ENCODE data around the gene S100Z.

The S100Z gene

DNA sequence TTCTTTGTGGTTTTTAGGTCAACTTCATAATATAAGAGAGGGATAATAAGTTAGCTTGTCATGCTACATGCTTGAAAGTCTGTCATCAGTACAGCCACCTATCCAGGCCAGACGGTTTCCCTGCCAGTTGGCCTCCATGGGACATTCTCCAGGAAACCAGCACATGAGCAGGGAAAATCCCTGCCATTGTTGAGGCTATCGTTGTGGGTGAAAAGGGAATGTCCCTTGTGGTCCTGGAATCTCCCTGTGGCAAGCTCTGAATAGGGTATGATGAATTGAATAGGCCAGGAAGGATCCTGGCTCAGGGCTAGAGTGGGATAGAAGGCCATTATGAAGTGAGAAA lies 18.7 kb upstream of the S100Z start:
- H3K4me1 ChIP-seq (ENCODE audit: insufficient read depth, insufficient read length): no peaks in the 10 kb centered on the region
- DNase-seq (ENCODE audit: low read depth, low spot score): no peak
- H3K27me3 ChIP-seq (ENCODE audit: insufficient read depth, insufficient read length): no peaks in the 10 kb centered on the region
- no peak overlapping the region for H3K4me3 ChIP-seq (ENCODE audit: insufficient read length, low read depth)
- peaks cover 21% of the 10 kb centered on the region for H3K36me3 ChIP-seq (ENCODE audit: insufficient read depth, insufficient read length, low read length)
- TF ChIP-seq YY1 (IDR thresholded peaks at IDR 0.05; ENCODE audit: insufficient read depth, insufficient read length) (no peak), ZNF274 (IDR thresholded peaks at IDR 0.05; ENCODE audit: low read depth, low read length) (no peak), SUZ12 (IDR thresholded peaks at IDR 0.05; ENCODE audit: extremely low read depth, insufficient read depth, insufficient read length) (no peak)
- no peak overlapping the region for H3K9ac ChIP-seq (ENCODE audit: insufficient read length, low read depth)
- H3K9me3 ChIP-seq (ENCODE audit: insufficient read depth, low read length): no peaks in the 10 kb centered on the region

DNA sequence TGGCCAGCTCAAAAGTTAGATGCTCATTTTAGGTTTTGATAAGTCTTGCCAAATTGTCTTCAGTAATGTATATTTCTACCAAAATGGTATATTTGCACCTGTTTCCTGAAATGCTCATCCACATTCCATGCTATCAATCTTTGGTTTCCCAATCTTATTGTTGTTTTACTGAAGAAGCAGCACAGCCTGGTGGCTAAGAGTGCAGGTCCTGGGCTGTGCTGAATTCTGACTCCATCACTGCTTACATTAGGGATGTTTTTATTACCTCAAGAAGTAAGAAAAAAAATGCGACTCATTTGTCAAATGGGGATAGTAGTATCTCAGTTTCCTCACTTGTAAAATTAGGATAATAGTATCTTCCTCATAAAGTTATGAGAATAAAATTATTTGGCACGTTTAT lies 13.6 kb upstream of the S100Z start:
- Histone ChIP-seq H3K27me3 (ENCODE audit: insufficient read depth, insufficient read length) (no peaks in the 10 kb centered on the region), H3K4me3 (ENCODE audit: insufficient read length, low read depth) (no peak overlapping the region), H3K36me3 (ENCODE audit: insufficient read depth, insufficient read length, low read length) (peaks cover 23% of the 10 kb centered on the region), H3K4me1 (ENCODE audit: insufficient read depth, insufficient read length) (no peaks in the 10 kb centered on the region), H3K9ac (ENCODE audit: insufficient read length, low read depth) (no peak overlapping the region), H3K9me3 (ENCODE audit: insufficient read depth, low read length) (no peaks in the 10 kb centered on the region)
- DNase-seq (ENCODE audit: low read depth, low spot score): no peak
- no peak for TF ChIP-seq SUZ12 (IDR thresholded peaks at IDR 0.05; ENCODE audit: extremely low read depth, insufficient read depth, insufficient read length)
- TF ChIP-seq ZNF274 (IDR thresholded peaks at IDR 0.05; ENCODE audit: low read depth, low read length): no peak
- no peak for TF ChIP-seq YY1 (IDR thresholded peaks at IDR 0.05; ENCODE audit: insufficient read depth, insufficient read length)

GRCh38 chr5:76836585-76836984 lies 13.2 kb upstream of the S100Z start:
- no peak overlapping the region for H3K4me3 ChIP-seq (ENCODE audit: insufficient read length, low read depth)
- no peak overlapping the region for H3K9ac ChIP-seq (ENCODE audit: insufficient read length, low read depth)
- peaks cover 23% of the 10 kb centered on the region for H3K36me3 ChIP-seq (ENCODE audit: insufficient read depth, insufficient read length, low read length)
- H3K4me1 ChIP-seq (ENCODE audit: insufficient read depth, insufficient read length): no peaks in the 10 kb centered on the region
- DNase-seq (ENCODE audit: low read depth, low spot score): no peak
- no peaks in the 10 kb centered on the region for H3K27me3 ChIP-seq (ENCODE audit: insufficient read depth, insufficient read length)
- TF ChIP-seq ZNF274 (IDR thresholded peaks at IDR 0.05; ENCODE audit: low read depth, low read length) (no peak), YY1 (IDR thresholded peaks at IDR 0.05; ENCODE audit: insufficient read depth, insufficient read length) (no peak), SUZ12 (IDR thresholded peaks at IDR 0.05; ENCODE audit: extremely low read depth, insufficient read depth, insufficient read length) (no peak)
- H3K9me3 ChIP-seq (ENCODE audit: insufficient read depth, low read length): no peaks in the 10 kb centered on the region

- H3K9me3 ChIP-seq (ENCODE audit: insufficient read depth, low read length): no peaks in the 10 kb centered on the region
- no peak overlapping the region for H3K9ac ChIP-seq (ENCODE audit: insufficient read length, low read depth)
- no peaks in the 10 kb centered on the region for H3K4me1 ChIP-seq (ENCODE audit: insufficient read depth, insufficient read length)
- no peaks in the 10 kb centered on the region for H3K27me3 ChIP-seq (ENCODE audit: insufficient read depth, insufficient read length)
- no peak overlapping the region for H3K4me3 ChIP-seq (ENCODE audit: insufficient read length, low read depth)
- TF ChIP-seq YY1 (IDR thresholded peaks at IDR 0.05; ENCODE audit: insufficient read depth, insufficient read length): no peak
- TF ChIP-seq ZNF274 (IDR thresholded peaks at IDR 0.05; ENCODE audit: low read depth, low read length): no peak
- TF ChIP-seq SUZ12 (IDR thresholded peaks at IDR 0.05; ENCODE audit: extremely low read depth, insufficient read depth, insufficient read length): no peak
- H3K36me3 ChIP-seq (ENCODE audit: insufficient read depth, insufficient read length, low read length): peaks cover 11% of the 10 kb centered on the region
- no peak for DNase-seq (ENCODE audit: low read depth, low spot score)
Observed at GRCh38 chr5:76838481-76839261, 11.1 kb upstream of the S100Z start.

DNA sequence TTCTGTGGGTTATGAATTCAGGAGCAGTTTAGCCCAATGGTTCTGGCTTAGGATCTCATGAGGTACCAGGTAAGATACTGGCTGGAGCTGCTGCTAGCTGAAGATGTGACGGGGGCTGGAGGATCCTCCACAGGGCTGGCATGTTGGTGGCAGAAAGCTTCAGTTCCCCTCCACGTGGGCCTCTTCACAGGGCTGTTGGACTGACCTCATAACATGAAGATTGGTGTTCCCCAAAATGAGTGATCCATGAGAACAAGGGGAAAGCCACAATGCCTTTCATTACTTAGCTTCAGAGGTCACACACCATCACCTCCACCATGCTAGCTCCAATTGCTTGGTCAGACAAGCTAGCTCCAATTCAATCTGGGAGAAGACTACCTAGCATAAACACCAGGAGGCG lies 8.5 kb upstream of the S100Z start:
- Histone ChIP-seq H3K27me3 (ENCODE audit: insufficient read depth, insufficient read length) (no peaks in the 10 kb centered on the region), H3K9ac (ENCODE audit: insufficient read length, low read depth) (no peak overlapping the region), H3K36me3 (ENCODE audit: insufficient read depth, insufficient read length, low read length) (peaks cover 2% of the 10 kb centered on the region), H3K9me3 (ENCODE audit: insufficient read depth, low read length) (peaks cover 7% of the 10 kb centered on the region; the same call in 1 of the 2 replicates), H3K4me3 (ENCODE audit: insufficient read length, low read depth) (no peak overlapping the region), H3K4me1 (ENCODE audit: insufficient read depth, insufficient read length) (no peaks in the 10 kb centered on the region)
- DNase-seq (ENCODE audit: low read depth, low spot score): no peak
- TF ChIP-seq YY1 (IDR thresholded peaks at IDR 0.05; ENCODE audit: insufficient read depth, insufficient read length) (no peak), SUZ12 (IDR thresholded peaks at IDR 0.05; ENCODE audit: extremely low read depth, insufficient read depth, insufficient read length) (no peak), ZNF274 (IDR thresholded peaks at IDR 0.05; ENCODE audit: low read depth, low read length) (no peak)

- no peak for DNase-seq (ENCODE audit: low read depth, low spot score)
- Histone ChIP-seq H3K27me3 (ENCODE audit: insufficient read depth, insufficient read length) (no peaks in the 10 kb centered on the region), H3K4me1 (ENCODE audit: insufficient read depth, insufficient read length) (no peaks in the 10 kb centered on the region), H3K36me3 (ENCODE audit: insufficient read depth, insufficient read length, low read length) (no peaks in the 10 kb centered on the region), H3K9me3 (ENCODE audit: insufficient read depth, low read length) (peaks cover 7% of the 10 kb centered on the region; the same call in 1 of the 2 replicates), H3K4me3 (ENCODE audit: insufficient read length, low read depth) (no peak overlapping the region), H3K9ac (ENCODE audit: insufficient read length, low read depth) (no peak overlapping the region)
- TF ChIP-seq SUZ12 (IDR thresholded peaks at IDR 0.05; ENCODE audit: extremely low read depth, insufficient read depth, insufficient read length) (no peak), YY1 (IDR thresholded peaks at IDR 0.05; ENCODE audit: insufficient read depth, insufficient read length) (no peak), ZNF274 (IDR thresholded peaks at IDR 0.05; ENCODE audit: low read depth, low read length) (no peak)
Observed at GRCh38 chr5:76845890-76846289, 3.9 kb upstream of the S100Z start.

DNA sequence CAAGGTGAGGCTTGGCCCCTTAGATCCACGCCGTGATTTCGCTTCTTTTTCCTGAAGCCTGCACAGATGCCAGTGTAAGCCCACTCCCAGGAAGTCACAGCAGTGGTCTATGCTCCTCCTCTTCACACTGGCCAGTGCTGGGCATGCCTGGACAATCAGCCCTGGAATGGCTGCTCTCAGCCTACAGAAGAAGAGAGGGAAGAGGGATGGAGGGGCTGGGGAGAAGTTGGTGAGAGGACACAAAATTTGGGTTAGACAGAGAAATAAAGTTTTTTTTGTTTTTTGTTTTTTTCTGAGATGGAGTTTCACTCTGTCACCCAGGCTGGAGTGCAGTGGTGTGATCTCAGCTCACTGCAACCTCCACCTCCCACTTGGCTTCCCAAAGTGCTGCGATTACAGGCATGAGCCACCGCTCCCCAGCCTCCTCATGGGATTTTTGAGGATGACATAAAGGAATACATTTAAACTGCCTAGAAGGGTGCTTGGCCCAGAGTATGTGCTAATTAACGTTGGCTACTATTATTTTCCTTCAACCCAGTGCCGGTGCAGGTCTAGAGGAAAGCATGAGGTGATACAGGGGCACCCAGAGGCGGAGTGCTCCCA lies 830 bp downstream of the S100Z start:
- Histone ChIP-seq H3K36me3 (ENCODE audit: insufficient read depth, insufficient read length, low read length) (no peaks in the 10 kb centered on the region), H3K4me3 (ENCODE audit: insufficient read length, low read depth) (no peak overlapping the region), H3K9ac (ENCODE audit: insufficient read length, low read depth) (no peak overlapping the region), H3K4me1 (ENCODE audit: insufficient read depth, insufficient read length) (peaks cover 2% of the 10 kb centered on the region), H3K27me3 (ENCODE audit: insufficient read depth, insufficient read length) (no peaks in the 10 kb centered on the region), H3K9me3 (ENCODE audit: insufficient read depth, low read length) (peaks cover 31% of the 10 kb centered on the region; the same call in 1 of the 2 replicates)
- no peak for TF ChIP-seq ZNF274 (IDR thresholded peaks at IDR 0.05; ENCODE audit: low read depth, low read length)
- TF ChIP-seq YY1 (IDR thresholded peaks at IDR 0.05; ENCODE audit: insufficient read depth, insufficient read length): no peak
- no peak for TF ChIP-seq SUZ12 (IDR thresholded peaks at IDR 0.05; ENCODE audit: extremely low read depth, insufficient read depth, insufficient read length)
- DNase-seq (ENCODE audit: low read depth, low spot score): no peak

Measured in NT2/D1 (cell line).